ENCODE measurements around the gene PDGFB.

GRCh38 chr22:39266398-39267030 lies 21.7 kb upstream of the PDGFB start:
- no peak for TF ChIP-seq CTCF (IDR thresholded peaks at IDR 0.05)
- TF ChIP-seq EP300 (IDR thresholded peaks at IDR 0.05), result peak in 2 of 4 donors; percentile 22 to 40
- peak in 1 of 4 donors; percentile 14 for TF ChIP-seq POLR2AphosphoS5 (IDR thresholded peaks at IDR 0.05)

Measured in sigmoid colon (tissue), 4 donors.